ENCODE results near the gene BANF1. TPM values are rescaled to one million over a fixed set of nuclear protein-coding genes. Genes with fewer than 3 reads are reported as not detected.

Gene BANF1
- total and polyA plus RNA-seq, 2 of the 13 experiments (the other 11 are each of a cell fraction or from before 2014, with no cell fraction given), result 40.5 to 86.5 TPM

DNA sequence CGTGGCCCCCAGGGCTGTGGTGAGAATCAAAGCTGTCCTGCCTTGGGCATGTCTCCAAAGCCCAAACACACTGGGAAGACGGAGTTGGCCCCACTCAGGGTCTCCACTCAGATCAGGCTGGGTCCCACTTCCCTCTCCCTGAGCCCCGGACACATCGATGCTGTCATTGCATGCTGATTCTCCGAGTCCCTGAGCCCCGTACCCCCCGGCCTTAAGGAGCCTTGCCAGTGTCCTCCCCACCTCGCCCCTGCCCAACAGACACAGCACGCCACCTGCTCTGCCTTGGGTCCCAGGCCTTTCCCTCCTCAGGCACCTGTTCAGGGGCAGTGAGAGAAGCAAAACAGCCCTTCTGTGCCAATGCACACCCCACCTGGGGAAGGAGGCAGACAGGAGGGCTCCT lies 15.0 kb upstream of the BANF1 start:
- DNase-seq (ENCODE audit: low spot score), result no peak
- Histone ChIP-seq H3K36me3 (replicated peaks in 1 of 2; ENCODE audit: control insufficient read depth in 1 of 2, insufficient read depth in 2 of 2, low read length in 2 of 2) (no peaks in the 10 kb centered on the region), H3K9ac (ENCODE audit: insufficient read depth, low read depth, low read length) (no peak overlapping the region), H4K20me1 (ENCODE audit: insufficient read depth, low read length) (no peaks in the 10 kb centered on the region), H3K9me3 (ENCODE audit: low read length) (no peaks in the 10 kb centered on the region), H3K4me3 (replicated peaks in 1 of 3; ENCODE audit: insufficient read depth in 1 of 3, low read depth in 2 of 3, low read length in 3 of 3) (no peak overlapping the region), H3K4me1 (ENCODE audit: insufficient read depth, low read length) (peaks cover 15% of the 10 kb centered on the region), H3K27me3 (ENCODE audit: control insufficient read depth in 1 of 2, insufficient read depth in 2 of 2, low read length in 2 of 2) (no peaks in the 10 kb centered on the region; a peak in 1 of 5 replicates), H3K4me2 (ENCODE audit: low read depth, low read length) (no peak overlapping the region), H3K79me2 (ENCODE audit: insufficient read depth, low read length) (no peaks in the 10 kb centered on the region), H3K27ac (ENCODE audit: extremely low read length, insufficient read depth, low read length) (no peak overlapping the region), H2AFZ (ENCODE audit: low read length) (no peak overlapping the region)
- in situ Hi-C loops (cut with HindIII; ENCODE audit: extremely low pct_ligation_motif_present, low pct_unique_long_range_greater_than_20kb), result loop anchor here (5.0 to 10.0 kb wide), 2 partner anchors 105 to 273 kb away; partner anchors contain the start of gene KAT5
- ATAC-seq, result no peak
- ChIA-PET POLR2A (no interaction called here), CTCF (ENCODE audit: low intra/inter-chr PET ratio, low total read pairs) (interaction anchor here (3.0 kb wide), 1 partner anchor 103 kb away, joined by 77 read pairs; no protein-coding TSS in a partner anchor)
- FAIRE-seq, result no peak
- no peak for TF ChIP-seq ZBTB7A (CRISPR knock-in tag; IDR thresholded peaks at IDR 0.05)
- intact Hi-C loops (cut with micrococcal nuclease; ENCODE audit: unreplicated experiment), result no loop called here
- no TSS peak for BruUV-seq (replicated peaks)
- 66% methylated on average over 9 of the region's 9 CpGs for WGBS (ENCODE audit: low lambda C conversion rate)

DNA sequence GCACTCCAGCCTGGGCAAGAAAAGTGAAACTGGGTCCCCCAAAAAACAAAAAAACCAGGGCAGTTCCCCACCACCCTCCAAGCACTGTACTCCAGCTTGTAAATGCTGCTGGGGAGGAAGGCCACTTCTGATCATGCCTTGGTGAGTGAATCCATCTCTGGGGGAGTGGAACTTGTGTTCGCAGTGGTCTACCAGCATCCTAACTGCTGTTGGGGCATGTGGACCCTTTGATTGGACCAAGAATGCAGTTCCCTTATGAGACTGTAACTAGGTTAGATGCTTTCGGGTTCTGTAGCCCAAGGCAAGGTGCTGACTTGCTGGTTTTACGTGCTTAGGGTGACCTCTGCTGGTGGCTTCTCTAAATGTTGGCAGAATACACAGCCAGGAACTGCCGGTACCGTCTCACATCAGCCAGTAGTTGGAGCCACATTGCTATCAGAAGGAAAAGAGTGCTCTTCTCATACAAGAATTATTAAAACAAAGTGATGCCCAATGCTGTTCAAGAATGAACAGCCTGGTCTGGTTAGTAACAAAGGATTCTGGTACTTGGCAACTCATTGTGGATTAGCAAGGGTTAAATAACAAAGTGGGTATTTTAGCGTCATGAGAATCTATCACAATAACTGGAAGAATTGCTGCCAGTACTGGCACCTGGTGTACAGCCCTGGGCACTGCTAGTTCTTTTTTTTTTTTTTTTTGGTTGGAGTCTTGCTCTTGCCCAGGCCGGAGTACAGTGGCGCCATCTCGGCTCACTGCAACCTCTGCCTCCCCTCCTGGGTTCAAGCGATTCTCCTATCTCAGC lies 13.3 kb upstream of the BANF1 start:
- in situ Hi-C loops (cut with HindIII; ENCODE audit: extremely low pct_ligation_motif_present, low pct_unique_long_range_greater_than_20kb), result loop anchor here (5.0 to 10.0 kb wide), 2 partner anchors 107 to 274 kb away; partner anchors contain the start of gene KAT5
- ChIA-PET CTCF (ENCODE audit: low intra/inter-chr PET ratio, low total read pairs) (interaction anchor here (0.6 to 3.0 kb wide), 19 partner anchors 8 to 282 kb away, joined by 3 to 77 read pairs (median 5); partner anchors contain the start of genes AP5B1, BANF1, CCDC85B and EIF1AD), POLR2A (interaction anchor here (0.6 to 1.3 kb wide), 3 partner anchors 98 to 101 kb away, joined by 3 to 5 read pairs (median 3); partner anchors contain the start of genes CCDC85B and FIBP)
- intact Hi-C loops (cut with micrococcal nuclease; ENCODE audit: unreplicated experiment), result loop anchor here (1.0 kb wide), 2 partner anchors 101 to 278 kb away; partner anchors contain the start of gene FIBP
- 27% methylated on average over 7 of the region's 10 CpGs for WGBS (ENCODE audit: low lambda C conversion rate)
- no peak overlapping the region for H3K4me2 ChIP-seq (ENCODE audit: low read depth, low read length)
- no peak overlapping the region for H3K4me3 ChIP-seq (replicated peaks in 1 of 3; ENCODE audit: insufficient read depth in 1 of 3, low read depth in 2 of 3, low read length in 3 of 3)
- H2AFZ ChIP-seq (ENCODE audit: low read length), result no peak overlapping the region
- no peak overlapping the region for H3K9ac ChIP-seq (ENCODE audit: insufficient read depth, low read depth, low read length)
- H4K20me1 ChIP-seq (ENCODE audit: insufficient read depth, low read length), result no peaks in the 10 kb centered on the region
- no peaks in the 10 kb centered on the region for H3K27me3 ChIP-seq (ENCODE audit: control insufficient read depth in 1 of 2, insufficient read depth in 2 of 2, low read length in 2 of 2)
- peaks cover 4% of the 10 kb centered on the region for H3K4me1 ChIP-seq (ENCODE audit: insufficient read depth, low read length)
- ATAC-seq (peak; percentile 98), FAIRE-seq (peak; percentile 99), DNase-seq (ENCODE audit: low spot score) (peak; percentile 92)
- H3K36me3 ChIP-seq (replicated peaks in 1 of 2; ENCODE audit: control insufficient read depth in 1 of 2, insufficient read depth in 2 of 2, low read length in 2 of 2), result no peaks in the 10 kb centered on the region
- no TSS peak for BruUV-seq (replicated peaks)
- H3K9me3 ChIP-seq (ENCODE audit: low read length), result no peaks in the 10 kb centered on the region
- no peaks in the 10 kb centered on the region for H3K79me2 ChIP-seq (ENCODE audit: insufficient read depth, low read length)
- no peak overlapping the region for H3K27ac ChIP-seq (ENCODE audit: extremely low read length, insufficient read depth, low read length)
- TF ChIP-seq, protein P1, sequence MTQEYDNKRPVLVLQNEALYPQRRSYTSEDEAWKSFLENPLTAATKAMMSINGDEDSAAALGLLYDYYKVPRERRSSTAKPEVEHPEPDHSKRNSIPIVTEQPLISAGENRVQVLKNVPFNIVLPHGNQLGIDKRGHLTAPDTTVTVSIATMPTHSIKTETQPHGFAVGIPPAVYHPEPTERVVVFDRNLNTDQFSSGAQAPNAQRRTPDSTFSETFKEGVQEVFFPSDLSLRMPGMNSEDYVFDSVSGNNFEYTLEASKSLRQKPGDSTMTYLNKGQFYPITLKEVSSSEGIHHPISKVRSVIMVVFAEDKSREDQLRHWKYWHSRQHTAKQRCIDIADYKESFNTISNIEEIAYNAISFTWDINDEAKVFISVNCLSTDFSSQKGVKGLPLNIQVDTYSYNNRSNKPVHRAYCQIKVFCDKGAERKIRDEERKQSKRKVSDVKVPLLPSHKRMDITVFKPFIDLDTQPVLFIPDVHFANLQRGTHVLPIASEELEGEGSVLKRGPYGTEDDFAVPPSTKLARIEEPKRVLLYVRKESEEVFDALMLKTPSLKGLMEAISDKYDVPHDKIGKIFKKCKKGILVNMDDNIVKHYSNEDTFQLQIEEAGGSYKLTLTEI (CRISPR knock-in tag; conservative IDR thresholded peaks at IDR 0.05), result no peak
- TF ChIP-seq, protein P2, sequence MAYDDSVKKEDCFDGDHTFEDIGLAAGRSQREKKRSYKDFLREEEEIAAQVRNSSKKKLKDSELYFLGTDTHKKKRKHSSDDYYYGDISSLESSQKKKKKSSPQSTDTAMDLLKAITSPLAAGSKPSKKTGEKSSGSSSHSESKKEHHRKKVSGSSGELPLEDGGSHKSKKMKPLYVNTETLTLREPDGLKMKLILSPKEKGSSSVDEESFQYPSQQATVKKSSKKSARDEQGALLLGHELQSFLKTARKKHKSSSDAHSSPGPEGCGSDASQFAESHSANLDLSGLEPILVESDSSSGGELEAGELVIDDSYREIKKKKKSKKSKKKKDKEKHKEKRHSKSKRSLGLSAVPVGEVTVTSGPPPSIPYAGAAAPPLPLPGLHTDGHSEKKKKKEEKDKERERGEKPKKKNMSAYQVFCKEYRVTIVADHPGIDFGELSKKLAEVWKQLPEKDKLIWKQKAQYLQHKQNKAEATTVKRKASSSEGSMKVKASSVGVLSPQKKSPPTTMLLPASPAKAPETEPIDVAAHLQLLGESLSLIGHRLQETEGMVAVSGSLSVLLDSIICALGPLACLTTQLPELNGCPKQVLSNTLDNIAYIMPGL (CRISPR knock-in tag; IDR thresholded peaks at IDR 0.05; ENCODE audit: borderline replicate concordance in 1 of 2, low read depth in 1 of 2), result peak; percentile 73 to 91
- TF ChIP-seq, protein P3, sequence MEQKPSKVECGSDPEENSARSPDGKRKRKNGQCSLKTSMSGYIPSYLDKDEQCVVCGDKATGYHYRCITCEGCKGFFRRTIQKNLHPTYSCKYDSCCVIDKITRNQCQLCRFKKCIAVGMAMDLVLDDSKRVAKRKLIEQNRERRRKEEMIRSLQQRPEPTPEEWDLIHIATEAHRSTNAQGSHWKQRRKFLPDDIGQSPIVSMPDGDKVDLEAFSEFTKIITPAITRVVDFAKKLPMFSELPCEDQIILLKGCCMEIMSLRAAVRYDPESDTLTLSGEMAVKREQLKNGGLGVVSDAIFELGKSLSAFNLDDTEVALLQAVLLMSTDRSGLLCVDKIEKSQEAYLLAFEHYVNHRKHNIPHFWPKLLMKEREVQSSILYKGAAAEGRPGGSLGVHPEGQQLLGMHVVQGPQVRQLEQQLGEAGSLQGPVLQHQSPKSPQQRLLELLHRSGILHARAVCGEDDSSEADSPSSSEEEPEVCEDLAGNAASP (CRISPR knock-in tag; IDR thresholded peaks at IDR 0.05; ENCODE audit: borderline replicate concordance), result peak; percentile 27; the same call in 1 of the 2 replicates
- TF ChIP-seq, protein P4, sequence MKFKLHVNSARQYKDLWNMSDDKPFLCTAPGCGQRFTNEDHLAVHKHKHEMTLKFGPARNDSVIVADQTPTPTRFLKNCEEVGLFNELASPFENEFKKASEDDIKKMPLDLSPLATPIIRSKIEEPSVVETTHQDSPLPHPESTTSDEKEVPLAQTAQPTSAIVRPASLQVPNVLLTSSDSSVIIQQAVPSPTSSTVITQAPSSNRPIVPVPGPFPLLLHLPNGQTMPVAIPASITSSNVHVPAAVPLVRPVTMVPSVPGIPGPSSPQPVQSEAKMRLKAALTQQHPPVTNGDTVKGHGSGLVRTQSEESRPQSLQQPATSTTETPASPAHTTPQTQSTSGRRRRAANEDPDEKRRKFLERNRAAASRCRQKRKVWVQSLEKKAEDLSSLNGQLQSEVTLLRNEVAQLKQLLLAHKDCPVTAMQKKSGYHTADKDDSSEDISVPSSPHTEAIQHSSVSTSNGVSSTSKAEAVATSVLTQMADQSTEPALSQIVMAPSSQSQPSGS (CRISPR knock-in tag; IDR thresholded peaks at IDR 0.05), result 0 out of 2 replicates have a peak, but pooled peaks have one; percentile 27
- TF ChIP-seq ZNF138 (CRISPR knock-in tag; IDR thresholded peaks at IDR 0.05; ENCODE audit: low read depth) (peak; percentile 37; the same call in 1 of the 2 replicates), ZNF329 (CRISPR knock-in tag; IDR thresholded peaks at IDR 0.05; ENCODE audit: low read depth) (no peak)

Measured in HepG2 (cell line).